HepG2 (cell line): ENCODE results near the gene DLST. TPM values are rescaled to one million over a fixed set of nuclear protein-coding genes. Genes with fewer than 3 reads are reported as not detected.

ENCODE experiments used
- ATAC-seq: fragments of 200-7000 bp; cut with Tn5 transposase; 3 replicates; pipeline ENCODE4 v1.9.1; 2020; ENCODE audit warnings: mild to moderate bottlenecking, moderate library complexity
- BruUV-seq: library from RNA; stranded (reverse); fragments of 400-500 nt; replicated peaks from 2 replicates; lab custom pipeline; 2021; lab: Mats Ljungman, UMichigan
- CTCF ChIA-PET: fragments of 300-600 bp; formaldehyde crosslinking; extraction: SDS; loops from one replicate; lab custom pipeline; 2021; ENCODE audit warnings: low total read pairs, inconsistent platforms, low intra/inter-chr PET ratio; lab: Yijun Ruan, JAX
- POLR2A ChIA-PET: fragments of 350-600 bp; sonication (Branson Sonifier 250); formaldehyde crosslinking; loops from one replicate; lab custom pipeline; 2020; ENCODE audit warnings: antibody characterized with exemption, inconsistent platforms; lab: Yijun Ruan, JAX
- DNase-seq: peaks from one replicate; pipeline ENCODE4 v3.0.0-alpha.2; 2015; ENCODE audit warnings: low spot score
- FAIRE-seq: peaks from 3 replicates; lab custom pipeline; 2011; peaks lifted over from hg19 to GRCh38; lab: Jason Lieb, UNC
- H2AFZ ChIP-seq: one replicate; pipeline ENCODE4 v1.6.1; 2011; ENCODE audit warnings: low read length, inconsistent platforms
- H3K27ac ChIP-seq: fragments of 300-600 bp; 3 replicates; pipeline ENCODE4 v1.8.0; 2011; ENCODE audit warnings: mixed run types, mild to moderate bottlenecking, mixed read lengths, low read length, inconsistent platforms; ENCODE audit not compliant: insufficient read depth; ENCODE audit errors: extremely low read length
- H3K27me3 ChIP-seq, 2 experiments: fragments of 200-600 bp in 1 of 2; 2 replicates in 1 of 2; 3 replicates in 1 of 2; pipeline versions ENCODE4 v1.6.0 to v1.8.0; 2011; ENCODE audit warnings: low read length in 2 of 2, mild to moderate bottlenecking in 2 of 2, moderate library complexity in 2 of 2, inconsistent platforms in 1 of 2; ENCODE audit not compliant: insufficient read depth in 2 of 2, control insufficient read depth in 1 of 2
- H3K36me3 ChIP-seq, 2 experiments: fragments of 200-600 bp in 1 of 2; replicated peaks in 1 of 2; 2 replicates in 1 of 2; 3 replicates in 1 of 2; pipeline versions ENCODE4 v1.5.1 to v1.8.0; 2011; ENCODE audit warnings: low read length in 2 of 2, inconsistent platforms in 1 of 2; ENCODE audit not compliant: insufficient read depth in 2 of 2, control insufficient read depth in 1 of 2
- H3K4me1 ChIP-seq: 2 replicates; pipeline ENCODE4 v1.5.1; 2012; ENCODE audit warnings: low read length, inconsistent platforms; ENCODE audit not compliant: insufficient read depth
- H3K4me2 ChIP-seq: 2 replicates; pipeline ENCODE4 v1.6.0; 2011; ENCODE audit warnings: low read depth, low read length, inconsistent platforms
- H3K4me3 ChIP-seq, 3 experiments: fragments of 200-600 bp in 1 of 3; sonication (generic), shearing (Covaris generic) in 1 of 3; replicated peaks in 1 of 3; 2 replicates each; pipeline ENCODE4 v1.5.1; 2011 to 2016; ENCODE audit warnings: low read length in 3 of 3, inconsistent platforms in 2 of 3, low read depth in 2 of 3, mild to moderate bottlenecking in 2 of 3, control low read depth in 1 of 3, mixed read lengths in 1 of 3; ENCODE audit not compliant: insufficient read depth in 1 of 3
- H3K79me2 ChIP-seq: one replicate; pipeline ENCODE4 v1.6.1; 2011; ENCODE audit warnings: low read length, inconsistent platforms; ENCODE audit not compliant: insufficient read depth
- H3K9ac ChIP-seq: 2 replicates; pipeline ENCODE4 v1.6.0; 2011; ENCODE audit warnings: mild to moderate bottlenecking, low read depth, low read length, inconsistent platforms; ENCODE audit not compliant: insufficient read depth
- H3K9me3 ChIP-seq: 2 replicates; pipeline ENCODE4 v1.5.1; 2012; ENCODE audit warnings: mild to moderate bottlenecking, low read length
- H4K20me1 ChIP-seq: 2 replicates; pipeline ENCODE4 v1.6.0; 2011; ENCODE audit warnings: inconsistent platforms, mild to moderate bottlenecking, low read length, moderate library complexity; ENCODE audit not compliant: insufficient read depth
- CEBPZ ChIP-seq: IDR thresholded peaks from 2 replicates; pipeline ENCODE4 v1.6.1; 2012; ENCODE audit warnings: low read length, improper control_type of control experiment
- CENPX ChIP-seq: sonication (generic); formaldehyde crosslinking; IDR thresholded peaks from 2 replicates; pipeline ENCODE4 v1.9.0; 2021; ENCODE audit warnings: mild to moderate bottlenecking, missing genetic modification reagents, moderate library complexity
- LCORL ChIP-seq, 2 experiments: fragments of 450-650 bp in 1 of 2; sonication (generic) in 1 of 2; formaldehyde crosslinking in 1 of 2; IDR thresholded peaks; 2 replicates each; pipeline versions ENCODE4 v1.5.0 to v1.6.1; 2017 to 2020; ENCODE audit warnings: antibody characterized with exemption in 1 of 2, missing genetic modification reagents in 1 of 2
- POGK ChIP-seq: sonication (generic); formaldehyde crosslinking; conservative IDR thresholded peaks from 2 replicates; pipeline ENCODE4 v1.8.0; 2022; ENCODE audit warnings: mild to moderate bottlenecking, moderate library complexity, missing genetic modification reagents
- PREB ChIP-seq: sonication (generic); formaldehyde crosslinking; IDR thresholded peaks from 2 replicates; pipeline ENCODE4 v1.4.0; 2020; ENCODE audit warnings: missing genetic modification reagents
- SMC3 ChIP-seq: IDR thresholded peaks from 2 replicates; pipeline ENCODE4 v1.6.1; 2011; ENCODE audit warnings: low read length, improper control_type of control experiment
- ZFY ChIP-seq: sonication (generic); formaldehyde crosslinking; IDR thresholded peaks from 2 replicates; pipeline ENCODE4 v1.4.0; 2020; ENCODE audit warnings: missing genetic modification reagents
- ZNF7 ChIP-seq: IDR thresholded peaks from 2 replicates; pipeline ENCODE4 v1.6.1; 2016; ENCODE audit warnings: missing biosample characterization, missing genetic modification reagents
- WGBS: methylation state at CpG from one replicate; pipeline ENCODE4 v1.1.6; 2017; ENCODE audit warnings: low lambda C conversion rate; 5-methylcytosine and 5-hydroxymethylcytosine counted together
- in situ Hi-C: cut with HindIII; loops from 2 replicates; pipeline ENCODE4 v1.10.0; 2017; ENCODE audit warnings: low pct_unique_long_range_greater_than_20kb; ENCODE audit not compliant: extremely low pct_ligation_motif_present
- intact Hi-C: fragments of 100-400 bp; cut with micrococcal nuclease; formaldehyde crosslinking; loops from one replicate; pipeline ENCODE4 v1.10.0; 2022; ENCODE audit not compliant: unreplicated experiment
- polyA plus RNA-seq, 8 experiments: library from polyadenylated mRNA; depleted of rRNA in 3 of 8; stranded (reverse) in 7 of 8; unstranded in 1 of 8; fragments of >200 nt; fragmentation: Illumina TruSeq in 4 of 8; extraction: Trizol in 4 of 8; gene quantifications; 2 replicates each; pipeline versions ENCODE4 v1.2.1 to v1.2.3, GENCODE V29; 2011 to 2016; ENCODE audit warnings: low read depth in 4 of 8, missing spikeins in 1 of 8, mixed read lengths in 1 of 8; ENCODE audit not compliant: insufficient read depth in 1 of 8
- total RNA-seq, 5 experiments: library from RNA; depleted of rRNA; stranded (reverse); fragments of >200 nt; fragmentation: Illumina TruSeq; extraction: Trizol; gene quantifications; 2 replicates each; pipeline ENCODE4 v1.2.3, GENCODE V29; 2016; ENCODE audit warnings: low read depth in 1 of 5
- TF ChIP-seq, protein P1 (sequence below): sonication (generic); formaldehyde crosslinking; IDR thresholded peaks from 2 replicates; pipeline ENCODE4 v1.5.0; 2020; ENCODE audit warnings: missing genetic modification reagents

The DLST gene
- total and polyA plus RNA-seq, 2 of the 13 experiments (the other 11 are each of a cell fraction or from before 2014, with no cell fraction given), result 56.5 to 94.3 TPM

DNA sequence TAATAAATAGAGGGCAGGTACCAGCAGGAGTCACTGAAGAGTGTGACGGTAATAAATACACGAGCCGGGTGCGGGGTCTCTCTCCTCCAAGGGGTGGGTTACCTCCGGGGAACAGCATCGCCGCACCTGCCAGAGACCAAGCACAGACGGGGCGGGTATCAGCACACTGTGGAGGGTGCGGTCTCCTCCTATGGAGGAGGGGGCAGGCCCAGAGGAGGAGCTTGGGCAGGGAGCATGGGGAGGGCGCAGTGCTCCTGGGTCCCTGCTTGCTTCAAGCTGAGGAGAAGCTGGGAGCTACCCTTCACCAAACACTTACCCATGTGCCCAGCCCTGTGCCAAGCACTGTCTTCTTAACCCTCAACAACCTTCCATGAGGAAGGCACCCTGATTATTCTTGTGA is 60.9 kb downstream of the DLST start:
- ATAC-seq (no peak), FAIRE-seq (no peak), DNase-seq (no peak)
- H3K4me3 ChIP-seq, result no peak overlapping the region
- intact Hi-C loops (no loop called here), in situ Hi-C loops (no loop called here)
- peaks cover 9 to 33% of the 10 kb centered on the region in 2 experiments for H3K36me3 ChIP-seq
- no peaks in the 10 kb centered on the region for H3K9me3 ChIP-seq
- no peaks in the 10 kb centered on the region; the same call in 1 of the 2 replicates for H4K20me1 ChIP-seq
- no TSS peak for BruUV-seq
- TF ChIP-seq, protein P1, sequence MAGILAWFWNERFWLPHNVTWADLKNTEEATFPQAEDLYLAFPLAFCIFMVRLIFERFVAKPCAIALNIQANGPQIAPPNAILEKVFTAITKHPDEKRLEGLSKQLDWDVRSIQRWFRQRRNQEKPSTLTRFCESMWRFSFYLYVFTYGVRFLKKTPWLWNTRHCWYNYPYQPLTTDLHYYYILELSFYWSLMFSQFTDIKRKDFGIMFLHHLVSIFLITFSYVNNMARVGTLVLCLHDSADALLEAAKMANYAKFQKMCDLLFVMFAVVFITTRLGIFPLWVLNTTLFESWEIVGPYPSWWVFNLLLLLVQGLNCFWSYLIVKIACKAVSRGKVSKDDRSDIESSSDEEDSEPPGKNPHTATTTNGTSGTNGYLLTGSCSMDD (CRISPR knock-in tag), result no peak
- TF ChIP-seq POGK (CRISPR knock-in tag), result no peak
- no peak overlapping the region for H3K27ac ChIP-seq
- ChIA-PET CTCF (no interaction called here), POLR2A (no interaction called here)
- no peak overlapping the region for H2AFZ ChIP-seq
- H3K4me1 ChIP-seq, result peaks cover 31% of the 10 kb centered on the region
- no peaks in the 10 kb centered on the region for H3K79me2 ChIP-seq
- no peak overlapping the region for H3K4me2 ChIP-seq
- H3K27me3 ChIP-seq, result no peaks in the 10 kb centered on the region
- 96% methylated on average over 9 of the region's 11 CpGs for WGBS
- H3K9ac ChIP-seq, result no peak overlapping the region

- 0 out of 2 replicates have a peak overlapping the region, but pooled peaks have one; percentile 12 for H3K9ac ChIP-seq
- no peaks in the 10 kb centered on the region; the same call in 1 of the 2 replicates for H4K20me1 ChIP-seq
- whole genome bisulfite sequencing, result 51% methylated on average over 13 of the region's 17 CpGs
- in situ Hi-C loops (no loop called here), intact Hi-C loops (no loop called here)
- ATAC-seq (peak; percentile 51), FAIRE-seq (no peak), DNase-seq (no peak)
- no TSS peak for BruUV-seq
- H3K9me3 ChIP-seq, result no peaks in the 10 kb centered on the region
- CTCF ChIA-PET, result interaction anchor here (1.2 to 1.8 kb wide), 3 partner anchors 18 to 142 kb away, joined by 3 to 11 read pairs (median 8); no protein-coding TSS in a partner anchor
- POLR2A ChIA-PET, result interaction anchor here (0.7 to 2.5 kb wide), 9 partner anchors 9 to 143 kb away, joined by 3 to 9 read pairs (median 5); partner anchors contain the start of genes DLST, MLH3, PGF and RPS6KL1
- no peak overlapping the region for H3K4me3 ChIP-seq
- H3K4me2 ChIP-seq, result no peak overlapping the region; the same call in 1 of the 2 replicates
- H2AFZ ChIP-seq, result no peak overlapping the region
- peak overlapping the region; percentile 66 for H3K27ac ChIP-seq
- peaks cover 14 to 46% of the 10 kb centered on the region in 2 experiments for H3K36me3 ChIP-seq
- H3K79me2 ChIP-seq, result no peaks in the 10 kb centered on the region
- no peaks in the 10 kb centered on the region for H3K27me3 ChIP-seq
- peaks cover 30% of the 10 kb centered on the region for H3K4me1 ChIP-seq
- TF ChIP-seq ZFY (CRISPR knock-in tag) (peak; percentile 35; the same call in 1 of the 2 replicates), PREB (CRISPR knock-in tag) (no peak), ZNF7 (no peak), LCORL (IDR thresholded peaks at IDR 0.05) (no peak), LCORL (CRISPR knock-in tag; IDR thresholded peaks at IDR 0.05) (0 out of 2 replicates have a peak, but pooled peaks have one; percentile 28), CEBPZ (no peak), SMC3 (peak; percentile 29; the same call in 1 of the 2 replicates), CENPX (CRISPR knock-in tag) (no peak)
Measured at GRCh38 chr14:74945261-74945851, 63.6 kb downstream of the DLST start.
